Myocyte (in vitro differentiated cells): ENCODE data around the gene ACTN4. TPM values are rescaled to one million over a fixed set of nuclear protein-coding genes. Genes with fewer than 3 reads are reported as not detected.
A peak's percentile ranks its signal among the peaks of the same experiment; 100 is the strongest.
"Not testable (repeated sequence)": the region's sequence is repeated elsewhere in the genome, so short reads cannot be mapped to it uniquely, and the experiment has no call there.

Experiments used
- DNase-seq: peaks from one replicate; pipeline ENCODE4 v3.0.0-alpha.2; 2012; ENCODE audit warnings: low read depth
- total RNA-seq: library from RNA; depleted of rRNA; stranded (reverse); fragments of >200 nt; gene quantifications from 2 replicates; pipeline ENCODE4 v1.2.3, GENCODE V29; 2014

The ACTN4 gene
- total RNA-seq, 1 donor from 2014 or later, result 350 TPM

DNA sequence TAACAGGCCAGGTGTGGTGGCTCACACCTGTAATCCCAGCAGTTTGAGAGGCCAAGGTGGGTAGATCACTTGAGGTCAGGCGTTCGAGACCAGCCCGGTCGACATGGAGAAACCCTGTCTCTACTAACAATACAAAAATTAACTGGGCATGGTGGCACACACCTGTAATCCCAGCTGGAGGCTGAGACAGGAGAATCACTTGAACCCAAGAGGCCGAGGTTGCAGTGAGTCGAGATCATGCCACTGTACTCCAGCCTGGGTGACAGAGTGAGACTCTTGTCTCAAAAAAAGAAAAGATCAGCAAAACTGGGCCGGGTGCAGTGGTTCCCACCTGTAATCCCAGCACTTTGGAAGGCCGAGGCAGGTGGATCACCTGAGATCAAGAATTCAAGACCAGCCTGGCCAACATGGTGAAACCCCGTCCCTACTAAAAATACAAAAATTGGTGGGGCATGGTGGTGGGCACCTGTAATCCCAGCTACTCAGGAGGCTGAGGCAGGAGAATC lies 114.5 kb downstream of the ACTN4 start:
- DNase-seq, result not testable (repeated sequence)

DNA sequence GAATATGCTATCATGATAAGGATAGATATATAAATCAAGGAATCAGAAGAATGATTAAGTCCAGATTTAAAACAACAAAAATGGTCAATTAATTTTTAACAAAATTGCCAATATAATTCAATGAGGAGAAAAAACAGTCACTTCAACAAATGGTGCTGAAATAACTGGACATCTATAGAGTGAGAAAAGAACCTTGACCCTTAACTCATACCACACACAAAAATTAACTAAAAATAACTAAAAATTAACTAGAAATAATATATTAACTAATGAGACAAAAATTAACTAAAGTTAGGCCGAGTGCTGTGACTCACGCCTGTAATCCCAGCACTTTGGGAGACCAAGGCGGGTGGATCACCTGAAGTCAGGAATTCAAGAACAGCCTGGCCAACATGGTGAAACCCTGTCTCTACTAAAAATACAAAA lies 116.4 kb downstream of the ACTN4 start:
- DNase-seq, result no peak

DNA sequence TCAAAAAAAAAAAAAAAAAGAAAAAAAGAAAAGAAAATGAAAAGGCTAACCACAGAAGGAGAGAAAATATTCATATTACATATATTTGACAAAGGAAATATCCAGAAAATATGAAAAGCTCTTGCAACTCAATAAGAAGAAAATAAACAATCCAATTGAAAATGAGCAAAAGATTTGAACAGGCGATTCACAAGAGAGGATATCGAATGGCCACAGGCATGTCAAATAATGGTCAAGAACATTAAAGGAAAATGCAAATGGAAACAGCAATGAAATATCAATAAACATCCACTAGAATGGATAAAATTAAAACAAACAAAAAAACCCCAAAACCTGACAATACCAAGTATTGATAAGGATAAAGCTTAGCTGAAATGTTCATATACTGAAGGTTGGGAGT lies 117.8 kb downstream of the ACTN4 start:
- no peak for DNase-seq

- DNase-seq, result no peak
Measured at GRCh38 chr19:38766276-38767047, 119.0 kb downstream of the ACTN4 start.

DNA sequence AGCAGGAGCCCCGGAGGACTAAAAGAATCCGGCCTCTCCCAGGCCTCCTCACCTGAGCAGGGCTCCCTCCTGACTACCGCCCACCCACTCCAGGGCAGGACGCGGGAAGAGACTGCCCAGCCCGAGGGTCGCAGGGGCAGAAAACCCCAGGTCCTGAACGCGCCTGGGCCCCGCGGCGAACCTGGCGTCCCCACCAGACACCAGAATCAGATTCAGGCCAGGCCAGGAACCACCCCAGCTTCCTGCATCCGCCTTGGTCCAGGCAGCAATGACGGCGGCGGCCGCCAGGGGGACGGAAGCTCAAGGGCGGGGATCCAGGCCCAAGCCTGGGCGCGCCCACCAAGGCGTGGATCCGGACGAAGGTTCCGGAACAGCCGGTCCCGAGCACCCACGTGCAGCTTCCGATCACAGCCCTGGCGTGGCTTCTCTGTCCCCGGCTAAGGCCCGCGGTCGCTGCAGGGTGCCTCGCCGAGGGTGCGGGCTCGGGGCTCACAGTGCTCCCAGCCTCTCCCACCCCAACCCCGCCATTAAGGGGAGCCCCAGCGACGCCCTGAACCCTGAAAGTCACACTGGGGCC lies 122.3 kb downstream of the ACTN4 start:
- DNase-seq, result peak; percentile 51

GRCh38 chr19:38770228-38770948 lies 122.9 kb downstream of the ACTN4 start:
- not testable (repeated sequence) for DNase-seq

DNA sequence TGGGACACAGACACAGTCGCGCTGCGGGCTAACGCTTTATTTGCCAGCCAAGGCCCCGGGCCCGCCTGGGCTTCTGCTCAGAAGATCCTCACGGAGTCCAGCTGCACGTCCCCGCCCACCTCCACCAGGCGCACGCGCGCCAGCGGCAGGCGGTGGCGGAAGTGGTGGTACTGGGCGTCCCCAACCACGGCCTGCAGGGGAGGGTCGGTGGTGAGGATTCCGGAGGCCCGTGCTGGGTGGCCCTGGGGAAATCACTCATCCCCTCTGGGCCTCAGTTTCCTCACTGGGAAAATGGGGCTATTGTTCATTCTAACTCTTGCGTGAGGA lies 123.5 kb downstream of the ACTN4 start:
- DNase-seq, result not testable (repeated sequence)

DNA sequence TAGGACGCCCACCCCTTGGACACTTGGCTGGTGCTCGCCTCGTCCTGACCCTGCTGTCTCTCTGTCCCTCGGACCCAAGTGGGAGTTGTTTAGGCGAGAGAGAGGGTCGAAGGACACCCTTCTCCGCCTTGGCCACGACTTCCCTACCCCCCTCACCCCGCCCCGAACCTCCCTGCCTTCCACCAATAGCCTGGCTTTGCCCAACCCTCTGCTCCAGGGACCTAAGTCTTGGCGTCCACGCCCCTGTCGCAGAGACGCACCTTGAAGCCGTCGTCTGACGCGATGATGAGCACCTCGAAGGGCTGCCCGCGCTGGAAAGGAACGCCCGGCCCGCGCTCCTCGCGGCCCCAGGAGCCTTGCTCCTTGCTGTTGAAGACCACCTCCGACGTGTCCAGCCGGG lies 124.1 kb downstream of the ACTN4 start:
- not testable (repeated sequence) for DNase-seq

DNA sequence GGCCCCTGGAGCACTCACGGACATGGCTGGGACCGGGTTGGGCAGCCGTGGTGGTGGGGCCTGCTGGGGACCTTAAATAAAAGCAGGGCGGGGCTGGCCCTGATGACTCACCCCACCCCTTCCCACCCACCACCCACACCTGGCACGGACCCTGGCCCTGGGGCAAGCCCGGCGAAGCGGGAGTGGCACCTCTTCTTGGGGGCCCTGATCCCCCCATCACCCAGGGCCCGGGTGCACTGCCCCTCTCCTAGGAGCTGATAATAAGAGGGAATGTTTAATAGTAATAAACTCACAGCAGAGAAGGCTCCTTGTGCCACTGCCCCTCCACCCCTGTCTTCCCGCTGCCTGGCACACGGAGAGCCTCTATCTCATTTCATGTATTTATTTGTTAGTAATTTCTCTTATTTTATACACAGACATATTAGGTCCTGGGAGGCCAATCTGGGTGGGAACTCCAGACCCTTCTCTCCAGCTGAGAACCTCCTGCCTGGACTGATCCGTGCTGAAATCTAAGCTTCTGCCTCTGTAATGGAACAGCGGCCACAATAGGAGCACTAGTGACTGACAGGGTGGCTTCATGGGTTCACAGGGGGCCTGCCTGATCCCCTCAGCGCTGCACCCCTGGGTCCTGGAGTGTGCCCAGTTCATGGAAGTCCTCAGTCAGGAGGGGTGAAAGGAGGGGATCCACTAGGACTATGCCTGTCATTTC lies 126.2 kb downstream of the ACTN4 start, which contains the start of gene LGALS7:
LGALS7 (minus strand) TSS at position 49 of the 709 bp plus-strand sequence; CDS start at position 24, 25 bp downstream.
- no peak for DNase-seq

DNA sequence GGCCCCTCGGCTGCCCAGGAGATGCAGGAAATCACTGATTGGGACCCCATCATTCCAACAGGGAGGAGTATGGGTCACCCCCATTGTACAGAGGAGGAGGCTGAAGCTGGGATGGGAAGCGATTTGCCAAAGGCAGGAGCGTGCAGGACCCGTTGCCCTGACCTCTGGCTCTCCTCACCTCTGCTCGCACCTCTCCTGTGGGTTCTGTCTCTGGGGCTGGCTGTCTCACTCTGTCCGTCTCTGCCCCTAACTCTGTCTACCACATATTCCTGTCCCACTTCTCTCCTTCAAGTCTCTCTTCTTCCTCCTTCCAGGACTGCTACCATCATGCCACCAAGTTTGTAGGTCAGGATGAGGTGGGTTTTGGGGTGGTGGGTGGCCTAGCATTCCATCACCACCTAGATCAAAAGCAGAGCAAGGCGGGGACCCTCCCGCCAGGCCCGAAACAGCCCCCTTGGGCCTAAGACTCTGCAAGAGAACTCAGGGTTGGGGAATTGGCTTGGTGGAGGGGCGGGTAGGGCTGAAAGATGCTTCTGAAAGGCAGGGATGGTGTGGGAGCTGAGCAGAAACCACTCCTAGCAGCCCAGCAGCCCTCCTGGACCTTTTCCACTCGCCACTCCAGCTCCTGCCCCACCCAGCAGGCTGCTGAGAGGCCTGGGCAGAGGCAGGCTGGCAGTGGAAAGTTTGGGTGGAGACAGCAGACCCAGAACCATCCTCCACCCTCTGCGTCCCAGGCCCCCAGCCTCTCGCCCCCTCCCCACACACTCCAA lies 126.9 kb downstream of the ACTN4 start:
- no peak for DNase-seq

DNA sequence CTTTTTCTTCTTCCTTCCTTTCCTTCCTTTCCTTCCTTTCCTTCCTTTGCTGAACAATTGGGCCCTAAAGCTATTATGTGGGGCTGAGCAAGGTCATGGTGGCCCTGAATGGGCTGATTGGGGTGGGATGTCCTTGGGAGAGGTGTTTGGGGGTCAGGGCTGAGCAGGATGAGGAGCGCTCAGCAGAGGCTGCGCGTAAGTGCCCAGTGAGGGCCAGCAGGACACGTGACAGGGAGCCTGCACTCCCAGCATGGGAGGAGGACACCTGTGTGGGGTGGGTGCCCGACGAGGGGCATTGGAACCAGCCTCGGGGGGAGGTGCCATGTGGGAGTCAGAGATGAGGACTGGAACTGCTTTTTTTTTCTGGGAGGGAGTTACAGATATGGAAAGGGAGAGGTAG lies 131.3 kb downstream of the ACTN4 start:
- no peak for DNase-seq

DNA sequence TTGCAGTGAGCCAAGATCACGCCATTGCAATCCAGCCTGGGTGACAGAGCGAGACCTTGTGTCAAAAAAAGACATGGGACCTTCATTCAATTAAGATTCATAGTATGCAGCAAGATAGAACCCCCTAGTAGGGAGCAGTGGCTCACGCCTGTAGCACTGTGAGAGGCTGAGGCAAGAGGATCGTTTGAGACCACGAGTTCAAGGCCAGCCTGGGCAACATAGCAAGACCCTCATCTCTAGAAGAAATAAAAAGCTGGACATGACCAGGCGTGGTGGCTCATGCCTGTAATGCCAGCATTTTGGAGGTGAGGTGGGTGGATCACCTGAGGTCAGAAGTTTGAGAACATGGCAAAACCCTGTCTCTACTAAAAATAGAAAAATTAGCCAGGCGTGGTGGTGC lies 133.0 kb downstream of the ACTN4 start:
- no peak for DNase-seq

- no peak for DNase-seq
Measured at GRCh38 chr19:38781058-38781457, 133.6 kb downstream of the ACTN4 start.

Other genes with a start within 250 kb of the ACTN4 start
- 11.7 and 11.8 TPM in 2 replicates for gene FAM98C, start 244.6 kb upstream of the ACTN4 start, total RNA-seq
- gene RASGRP4, start 221.4 kb upstream of the ACTN4 start, total RNA-seq, result 0.16 and 0.19 TPM in 2 replicates
- 166 and 168 TPM in 2 replicates for gene RYR1, start 214.0 kb upstream of the ACTN4 start, total RNA-seq
- 0.13 and 0.57 TPM in 2 replicates for gene MAP4K1, start 29.7 kb upstream of the ACTN4 start, total RNA-seq
- 228 and 269 TPM in 2 replicates for gene EIF3K, start 28.5 kb upstream of the ACTN4 start, total RNA-seq
- gene CAPN12, start 96.8 kb downstream of the ACTN4 start, total RNA-seq, result 0.21 TPM in 1 of 2 replicates, not detected in the other
- not detected in 2 replicates for gene LGALS7, start 125.9 kb downstream of the ACTN4 start, total RNA-seq
- gene LGALS7B, start 141.6 kb downstream of the ACTN4 start, total RNA-seq, result not detected in 2 replicates
- not detected in 2 replicates for gene LGALS4, start 165.3 kb downstream of the ACTN4 start, total RNA-seq
- 78.4 and 81.9 TPM in 2 replicates for gene ECH1, start 184.1 kb downstream of the ACTN4 start, total RNA-seq
- gene HNRNPL, start 202.3 kb downstream of the ACTN4 start, total RNA-seq, result 218 and 220 TPM in 2 replicates
- 8.3 and 20.6 TPM in 2 replicates for gene RINL, start 230.6 kb downstream of the ACTN4 start, total RNA-seq